Fibroblast of lung (primary cell): ENCODE data around the gene PMS1. TPM values are rescaled to one million over a fixed set of nuclear protein-coding genes. Genes with fewer than 3 reads are reported as not detected.

Experiments used
- DNase-seq, 2 donors: peaks; one replicate each; pipeline versions ENCODE4 v3.0.0 to v3.0.0-alpha.2; 2010; ENCODE audit warnings: low read depth in 2 of 2
- H2AFZ ChIP-seq: 2 replicates; pipeline ENCODE4 v1.5.1; 2012; ENCODE audit warnings: low read length, control low read depth, inconsistent platforms
- H3K27ac ChIP-seq: 2 replicates; pipeline ENCODE4 v1.5.1; 2011; ENCODE audit warnings: low read length, control low read depth; ENCODE audit not compliant: insufficient read depth
- H3K27me3 ChIP-seq: 2 replicates; pipeline ENCODE4 v1.5.1; 2011; ENCODE audit warnings: mild to moderate bottlenecking, low read length; ENCODE audit not compliant: control insufficient read depth, insufficient read depth
- H3K36me3 ChIP-seq: 2 replicates; pipeline ENCODE4 v1.5.1; 2011; ENCODE audit warnings: low read length; ENCODE audit not compliant: control insufficient read depth, insufficient read depth
- H3K4me1 ChIP-seq: 2 replicates; pipeline ENCODE4 v1.5.1; 2011; ENCODE audit warnings: low read length; ENCODE audit not compliant: control insufficient read depth, insufficient read depth; ENCODE audit errors: extremely low read depth
- H3K4me2 ChIP-seq: 2 replicates; pipeline ENCODE4 v1.5.1; 2011; ENCODE audit warnings: low read length, control low read depth; ENCODE audit not compliant: insufficient read depth; ENCODE audit errors: extremely low read depth
- H3K4me3 ChIP-seq, 4 experiments: fragments of 200-600 bp in 1 of 4; sonication (generic) in 1 of 4; replicated peaks in 1 of 4; 2 replicates each; pipeline ENCODE4 v1.5.1; 2011 to 2016; ENCODE audit warnings: low read length in 4 of 4, low read depth in 3 of 4, mild to moderate bottlenecking in 3 of 4, control low read depth in 2 of 4, inconsistent platforms in 1 of 4, mixed read lengths in 1 of 4; ENCODE audit not compliant: insufficient read depth in 1 of 4; ENCODE audit errors: control extremely low read depth in 1 of 4
- H3K79me2 ChIP-seq: 2 replicates; pipeline ENCODE4 v1.5.1; 2012; ENCODE audit warnings: mild to moderate bottlenecking, low read length, inconsistent platforms; ENCODE audit not compliant: control insufficient read depth, insufficient read depth
- H3K9ac ChIP-seq: 2 replicates; pipeline ENCODE4 v1.5.1; 2011; ENCODE audit warnings: mild to moderate bottlenecking, low read length, control low read depth; ENCODE audit not compliant: insufficient read depth
- H3K9me3 ChIP-seq: 2 replicates; pipeline ENCODE4 v1.5.1; 2012; ENCODE audit warnings: low read depth, low read length; ENCODE audit not compliant: control insufficient read depth, insufficient read depth
- H4K20me1 ChIP-seq: 2 replicates; pipeline ENCODE4 v1.5.1; 2011; ENCODE audit warnings: low read length; ENCODE audit not compliant: control insufficient read depth, insufficient read depth; ENCODE audit errors: extremely low read depth
- EZH2 ChIP-seq: IDR thresholded peaks from 2 replicates; pipeline ENCODE4 v1.5.1; 2012; ENCODE audit warnings: low read length, control low read depth, mild to moderate bottlenecking; ENCODE audit errors: missing control alignments
- polyA plus RNA-seq, 2 donors: library from polyadenylated mRNA; depleted of rRNA in 1 of 2; stranded (reverse) in 1 of 2; unstranded in 1 of 2; fragments of >200 nt; gene quantifications; 2 replicates each; pipeline ENCODE4 v1.2.1, GENCODE V29; 2011 to 2012; ENCODE audit warnings: missing spikeins in 1 of 2
- total RNA-seq: library from RNA; depleted of rRNA; stranded (reverse); fragments of >200 nt; gene quantifications from 2 replicates; pipeline ENCODE4 v1.2.1, GENCODE V29; 2014
- TF ChIP-seq, protein P1 (sequence below), 2 donors: IDR thresholded peaks in 1 of 2; conservative IDR thresholded peaks in 1 of 2; 1 replicate in 1 of 2; 2 replicates in 1 of 2; pipeline ENCODE4 v1.5.1; 2011 to 2012; ENCODE audit warnings: low read length in 2 of 2, control low read depth in 1 of 2, inconsistent platforms in 1 of 2, low read depth in 1 of 2, mild to moderate bottlenecking in 1 of 2

PMS1 gene
- total and polyA plus RNA-seq, 2 donors (not counting 1 experiment from before 2014, with no cell fraction given), result 15.7 to 41.0 TPM

DNA sequence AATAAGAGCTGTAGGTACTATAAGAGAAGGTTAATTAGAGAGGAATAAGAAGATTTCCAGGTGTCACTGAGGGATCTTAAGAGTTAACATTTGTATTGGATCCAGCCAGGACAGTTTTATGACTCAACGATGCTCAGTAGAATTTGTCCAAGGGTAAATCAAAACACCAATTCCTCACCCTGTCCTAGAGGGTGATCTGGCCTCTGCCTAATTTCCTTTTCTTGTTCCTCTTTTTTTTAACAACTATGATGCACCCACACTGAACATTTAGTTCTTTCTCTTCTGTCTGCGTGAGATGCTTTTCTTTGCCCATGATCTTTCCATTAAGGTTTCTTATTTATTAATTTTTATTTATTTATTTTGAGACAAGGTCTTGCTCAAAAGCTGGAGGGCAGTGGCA, 92.0 kb downstream of the PMS1 start:
- peaks cover 2% of the 10 kb centered on the region for H3K36me3 ChIP-seq
- no peaks in the 10 kb centered on the region for H3K4me1 ChIP-seq
- no peaks in the 10 kb centered on the region for H3K9me3 ChIP-seq
- no peaks in the 10 kb centered on the region for H3K79me2 ChIP-seq
- H4K20me1 ChIP-seq, result no peaks in the 10 kb centered on the region
- H3K4me3 ChIP-seq, result no peak overlapping the region
- no peak overlapping the region for H2AFZ ChIP-seq
- H3K9ac ChIP-seq, result no peak overlapping the region
- DNase-seq, result no peak
- no peak overlapping the region for H3K4me2 ChIP-seq
- no peaks in the 10 kb centered on the region for H3K27me3 ChIP-seq
- TF ChIP-seq EZH2, result no peak
- TF ChIP-seq, protein P1, sequence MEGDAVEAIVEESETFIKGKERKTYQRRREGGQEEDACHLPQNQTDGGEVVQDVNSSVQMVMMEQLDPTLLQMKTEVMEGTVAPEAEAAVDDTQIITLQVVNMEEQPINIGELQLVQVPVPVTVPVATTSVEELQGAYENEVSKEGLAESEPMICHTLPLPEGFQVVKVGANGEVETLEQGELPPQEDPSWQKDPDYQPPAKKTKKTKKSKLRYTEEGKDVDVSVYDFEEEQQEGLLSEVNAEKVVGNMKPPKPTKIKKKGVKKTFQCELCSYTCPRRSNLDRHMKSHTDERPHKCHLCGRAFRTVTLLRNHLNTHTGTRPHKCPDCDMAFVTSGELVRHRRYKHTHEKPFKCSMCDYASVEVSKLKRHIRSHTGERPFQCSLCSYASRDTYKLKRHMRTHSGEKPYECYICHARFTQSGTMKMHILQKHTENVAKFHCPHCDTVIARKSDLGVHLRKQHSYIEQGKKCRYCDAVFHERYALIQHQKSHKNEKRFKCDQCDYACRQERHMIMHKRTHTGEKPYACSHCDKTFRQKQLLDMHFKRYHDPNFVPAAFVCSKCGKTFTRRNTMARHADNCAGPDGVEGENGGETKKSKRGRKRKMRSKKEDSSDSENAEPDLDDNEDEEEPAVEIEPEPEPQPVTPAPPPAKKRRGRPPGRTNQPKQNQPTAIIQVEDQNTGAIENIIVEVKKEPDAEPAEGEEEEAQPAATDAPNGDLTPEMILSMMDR (conservative IDR thresholded peaks at IDR 0.05 in 1 of 2, IDR thresholded peaks at IDR 0.05 in 1 of 2; ENCODE audit: low read depth in 1 of 2, low read length in 2 of 2), result no peak
- H3K27ac ChIP-seq, result no peak overlapping the region

DNA sequence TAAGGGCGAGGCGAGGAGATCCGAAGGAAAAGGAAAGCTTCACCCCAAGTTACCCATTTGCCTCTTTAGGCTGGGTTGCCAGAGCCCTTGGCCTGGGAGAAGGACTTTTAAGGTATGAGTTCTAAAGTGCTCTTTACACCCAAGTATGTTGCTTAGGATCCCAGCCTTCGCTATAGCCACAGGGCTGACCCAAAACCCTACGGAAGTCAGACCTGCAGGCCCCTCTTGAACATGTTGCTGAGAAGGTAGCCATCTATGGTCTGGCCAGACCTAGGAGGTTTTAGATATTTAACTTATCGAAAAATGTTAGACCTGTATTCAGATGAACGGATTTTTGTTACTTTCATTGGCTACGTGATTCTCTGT, 95.4 kb downstream of the PMS1 start:
- H3K79me2 ChIP-seq, result no peaks in the 10 kb centered on the region
- H3K9ac ChIP-seq, result no peak overlapping the region
- H3K9me3 ChIP-seq, result no peaks in the 10 kb centered on the region
- H3K4me2 ChIP-seq, result no peak overlapping the region
- no peak overlapping the region for H3K27ac ChIP-seq
- no peak for DNase-seq
- H2AFZ ChIP-seq, result no peak overlapping the region
- no peaks in the 10 kb centered on the region for H3K27me3 ChIP-seq
- no peaks in the 10 kb centered on the region for H4K20me1 ChIP-seq
- no peaks in the 10 kb centered on the region for H3K4me1 ChIP-seq
- no peak overlapping the region for H3K4me3 ChIP-seq
- no peak for TF ChIP-seq EZH2
- TF ChIP-seq, protein P1 (conservative IDR thresholded peaks at IDR 0.05 in 1 of 2, IDR thresholded peaks at IDR 0.05 in 1 of 2; ENCODE audit: low read depth in 1 of 2, low read length in 2 of 2), result no peak
- no peaks in the 10 kb centered on the region for H3K36me3 ChIP-seq

DNA sequence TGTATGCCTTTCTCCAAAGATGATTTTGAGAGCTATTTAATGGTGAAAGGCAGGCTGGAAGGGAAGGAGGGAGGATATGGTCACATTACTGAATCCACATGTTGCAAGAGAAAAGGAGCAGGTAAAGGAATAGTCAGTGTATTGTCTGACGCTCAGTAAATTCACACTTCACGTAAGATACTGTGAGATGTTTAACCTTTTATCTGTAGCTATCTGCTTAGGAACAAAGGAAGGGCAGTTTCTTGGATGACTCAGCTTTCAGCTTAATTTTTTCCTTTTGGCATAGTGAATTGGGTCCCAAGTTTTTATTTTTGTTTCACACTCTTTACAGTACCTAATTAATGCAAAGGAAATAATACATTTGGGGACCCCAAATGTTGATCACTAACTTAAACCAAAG, 96.2 kb downstream of the PMS1 start:
- no peak overlapping the region for H3K27ac ChIP-seq
- no peaks in the 10 kb centered on the region for H3K79me2 ChIP-seq
- no peak overlapping the region for H3K4me2 ChIP-seq
- DNase-seq, result no peak
- H3K36me3 ChIP-seq, result no peaks in the 10 kb centered on the region
- H3K9me3 ChIP-seq, result no peaks in the 10 kb centered on the region
- H3K9ac ChIP-seq, result no peak overlapping the region
- no peaks in the 10 kb centered on the region for H3K27me3 ChIP-seq
- no peak overlapping the region for H3K4me3 ChIP-seq
- no peaks in the 10 kb centered on the region for H4K20me1 ChIP-seq
- H3K4me1 ChIP-seq, result no peaks in the 10 kb centered on the region
- TF ChIP-seq EZH2, result no peak
- TF ChIP-seq, protein P1 (conservative IDR thresholded peaks at IDR 0.05 in 1 of 2, IDR thresholded peaks at IDR 0.05 in 1 of 2; ENCODE audit: low read depth in 1 of 2, low read length in 2 of 2), result no peak
- H2AFZ ChIP-seq, result no peak overlapping the region
